SU-DHL-6 (cell line): Measurements from ENCODE around the gene STRN3.

Experiments
- H2AFZ ChIP-seq: fragments of 200-600 bp; sonication (generic); 2 replicates; pipeline ENCODE4 v1.6.1; 2014; ENCODE audit warnings: low read depth, mild to moderate bottlenecking, moderate library complexity, mixed read lengths, antibody characterized with exemption, low read length; ENCODE audit not compliant: severe bottlenecking
- H3F3A ChIP-seq: fragments of 200-600 bp; shearing (Covaris generic); 2 replicates; pipeline ENCODE4 v1.6.0; 2016; ENCODE audit warnings: antibody characterized with exemption, mild to moderate bottlenecking; ENCODE audit not compliant: insufficient read depth
- H3K27ac ChIP-seq: fragments of 200-600 bp; sonication (generic); 2 replicates; pipeline ENCODE4 v1.5.1; 2016; ENCODE audit warnings: low read depth, mild to moderate bottlenecking, low read length, moderate library complexity, mixed read lengths
- H3K27me3 ChIP-seq: fragments of 200-600 bp; sonication (generic), shearing (Covaris generic); 2 replicates; pipeline ENCODE4 v1.6.0; 2014; ENCODE audit warnings: mild to moderate bottlenecking, low read length
- H3K36me3 ChIP-seq: fragments of 200-600 bp; sonication (generic); 2 replicates; pipeline ENCODE4 v1.6.1; 2014; ENCODE audit warnings: mild to moderate bottlenecking, low read length, mixed read lengths
- H3K4me2 ChIP-seq: fragments of 300-600, 200-600 bp; shearing (Covaris generic), sonication (generic); 2 replicates; pipeline ENCODE4 v1.6.0; 2014; ENCODE audit warnings: low read length, low read depth, mild to moderate bottlenecking; ENCODE audit not compliant: poor library complexity, severe bottlenecking
- H3K4me3 ChIP-seq: fragments of 200-600 bp; sonication (generic); 2 replicates; pipeline ENCODE4 v1.5.1; 2014; ENCODE audit warnings: antibody characterized with exemption, low read length, mild to moderate bottlenecking, mixed read lengths; ENCODE audit not compliant: insufficient read depth, poor library complexity, severe bottlenecking
- H3K79me2 ChIP-seq: fragments of 200-600 bp; sonication (generic); 2 replicates; pipeline ENCODE4 v1.6.1; 2014; ENCODE audit warnings: mild to moderate bottlenecking, low read length, moderate library complexity; ENCODE audit not compliant: insufficient read depth
- H3K9ac ChIP-seq: fragments of 200-600 bp; sonication (generic); 2 replicates; pipeline ENCODE4 v1.7.0; 2014; ENCODE audit warnings: mild to moderate bottlenecking, low read length
- H3K9me2 ChIP-seq: fragments of 200-600 bp; sonication (generic); replicated peaks from 2 replicates; pipeline ENCODE4 v1.6.1; 2014; ENCODE audit warnings: low read length; ENCODE audit not compliant: insufficient read depth
- H3K9me3 ChIP-seq: fragments of 200-600 bp; sonication (generic); 2 replicates; pipeline ENCODE4 v1.6.1; 2014; ENCODE audit warnings: low read length, mixed read lengths; ENCODE audit not compliant: insufficient read depth
- H4K20me1 ChIP-seq: fragments of 200-600 bp; sonication (generic); 2 replicates; pipeline ENCODE4 v1.6.1; 2014; ENCODE audit warnings: low read depth, mild to moderate bottlenecking, antibody characterized with exemption, low read length, moderate library complexity, mixed read lengths
- EZH2phosphoT487 ChIP-seq: fragments of 200-600 bp; sonication (generic), shearing (Covaris generic); conservative IDR thresholded peaks from 2 replicates; pipeline ENCODE4 v1.6.1; 2018; ENCODE audit warnings: mild to moderate bottlenecking, antibody characterized with exemption, low read length, moderate library complexity, mixed read lengths
- TF ChIP-seq, protein P1 (sequence below): fragments of 200-600 bp; sonication (generic); IDR thresholded peaks from one replicate; pipeline ENCODE4 v1.5.1; 2017; ENCODE audit warnings: antibody characterized with exemption, mild to moderate bottlenecking, low read length, moderate library complexity; ENCODE audit not compliant: insufficient read depth, poor library complexity, severe bottlenecking

The STRN3 gene

DNA sequence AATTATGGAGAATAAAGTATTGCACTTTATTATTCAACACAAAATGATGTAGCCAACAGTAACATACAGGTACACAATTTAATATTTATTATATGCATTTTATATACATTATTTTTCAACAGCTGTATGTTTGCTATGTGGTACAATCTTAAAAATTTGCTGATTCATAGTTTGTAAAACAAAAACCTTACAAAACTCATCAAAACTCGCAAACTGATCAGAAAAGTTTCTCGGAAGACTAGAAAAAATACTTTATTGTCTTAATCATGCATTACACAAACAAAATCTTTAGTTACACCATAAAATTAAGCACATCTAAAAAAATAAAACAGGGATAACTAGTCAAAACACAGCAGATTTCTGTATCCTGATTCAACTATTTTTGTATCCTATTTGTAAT, 132.4 kb downstream of the STRN3 start:
- Histone ChIP-seq H2AFZ (no peak overlapping the region), H3K27me3 (no peaks in the 10 kb centered on the region), H4K20me1 (no peaks in the 10 kb centered on the region), H3K9me3 (no peaks in the 10 kb centered on the region), H3K9ac (no peak overlapping the region), H3K27ac (no peak overlapping the region), H3K9me2 (no peaks in the 10 kb centered on the region), H3K4me3 (no peak overlapping the region), H3K79me2 (no peaks in the 10 kb centered on the region), H3F3A (peaks cover 24% of the 10 kb centered on the region), H3K4me2 (no peak overlapping the region), H3K36me3 (peaks cover 31% of the 10 kb centered on the region)
- TF ChIP-seq, protein P1, sequence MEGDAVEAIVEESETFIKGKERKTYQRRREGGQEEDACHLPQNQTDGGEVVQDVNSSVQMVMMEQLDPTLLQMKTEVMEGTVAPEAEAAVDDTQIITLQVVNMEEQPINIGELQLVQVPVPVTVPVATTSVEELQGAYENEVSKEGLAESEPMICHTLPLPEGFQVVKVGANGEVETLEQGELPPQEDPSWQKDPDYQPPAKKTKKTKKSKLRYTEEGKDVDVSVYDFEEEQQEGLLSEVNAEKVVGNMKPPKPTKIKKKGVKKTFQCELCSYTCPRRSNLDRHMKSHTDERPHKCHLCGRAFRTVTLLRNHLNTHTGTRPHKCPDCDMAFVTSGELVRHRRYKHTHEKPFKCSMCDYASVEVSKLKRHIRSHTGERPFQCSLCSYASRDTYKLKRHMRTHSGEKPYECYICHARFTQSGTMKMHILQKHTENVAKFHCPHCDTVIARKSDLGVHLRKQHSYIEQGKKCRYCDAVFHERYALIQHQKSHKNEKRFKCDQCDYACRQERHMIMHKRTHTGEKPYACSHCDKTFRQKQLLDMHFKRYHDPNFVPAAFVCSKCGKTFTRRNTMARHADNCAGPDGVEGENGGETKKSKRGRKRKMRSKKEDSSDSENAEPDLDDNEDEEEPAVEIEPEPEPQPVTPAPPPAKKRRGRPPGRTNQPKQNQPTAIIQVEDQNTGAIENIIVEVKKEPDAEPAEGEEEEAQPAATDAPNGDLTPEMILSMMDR = no peak
- no peak for TF ChIP-seq EZH2phosphoT487

GRCh38 chr14:30889244-30889594, 137.0 kb downstream of the STRN3 start:
- Histone ChIP-seq H3K79me2 (no peaks in the 10 kb centered on the region), H3K4me3 (no peak overlapping the region), H3K9me3 (no peaks in the 10 kb centered on the region), H3F3A (peaks cover 16% of the 10 kb centered on the region; the same call in 1 of the 2 replicates), H4K20me1 (no peaks in the 10 kb centered on the region), H3K36me3 (peaks cover 26% of the 10 kb centered on the region), H3K9me2 (no peaks in the 10 kb centered on the region), H3K4me2 (no peak overlapping the region), H3K27me3 (no peaks in the 10 kb centered on the region), H3K9ac (no peak overlapping the region), H3K27ac (no peak overlapping the region), H2AFZ (no peak overlapping the region)
- TF ChIP-seq, protein P1 = no peak
- no peak for TF ChIP-seq EZH2phosphoT487

DNA sequence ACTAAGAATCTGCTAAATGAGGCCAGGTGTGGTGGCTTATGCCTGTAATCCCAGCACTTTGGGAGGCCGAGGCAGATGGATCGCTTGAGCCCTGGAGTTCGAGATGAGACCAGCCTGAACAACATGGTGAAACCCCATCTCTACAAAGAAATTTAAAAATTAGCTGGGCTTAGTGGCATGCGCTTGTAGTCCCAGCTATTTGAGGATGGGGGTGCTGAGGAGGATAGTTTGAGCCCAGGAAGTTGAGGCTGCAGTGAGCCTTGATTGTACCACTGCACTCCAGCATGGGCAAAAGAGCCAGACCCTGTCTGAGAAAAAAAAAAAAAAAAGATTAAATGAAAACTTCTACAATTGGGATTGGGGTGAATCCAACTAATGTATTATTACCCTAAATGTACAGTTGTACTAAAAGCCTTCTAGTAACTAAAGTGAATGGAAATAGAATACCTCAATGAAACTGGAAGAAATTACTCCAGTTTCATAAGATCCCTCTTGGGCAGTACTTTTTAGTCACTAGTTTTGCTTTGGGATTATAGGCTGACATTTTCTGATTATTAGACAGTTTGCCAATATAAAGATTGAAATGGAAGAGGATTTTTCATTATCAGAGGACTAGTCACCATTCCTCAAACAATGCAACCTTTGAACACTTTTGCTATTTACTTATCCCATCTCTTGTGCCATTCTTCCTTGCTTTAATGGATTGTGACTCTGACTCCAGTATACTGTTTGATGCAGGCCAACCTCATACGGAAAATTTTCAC, 137.5 kb downstream of the STRN3 start:
- no peaks in the 10 kb centered on the region for H3K9me3 ChIP-seq
- no peaks in the 10 kb centered on the region for H3K27me3 ChIP-seq
- H2AFZ ChIP-seq = no peak overlapping the region
- no peaks in the 10 kb centered on the region for H3K79me2 ChIP-seq
- no peak overlapping the region for H3K4me2 ChIP-seq
- no peak overlapping the region for H3K9ac ChIP-seq
- no peak for TF ChIP-seq EZH2phosphoT487
- TF ChIP-seq, protein P1 = no peak
- no peaks in the 10 kb centered on the region for H4K20me1 ChIP-seq
- H3K36me3 ChIP-seq = peaks cover 20% of the 10 kb centered on the region
- no peaks in the 10 kb centered on the region for H3K9me2 ChIP-seq
- H3F3A ChIP-seq = peaks cover 11% of the 10 kb centered on the region; the same call in 1 of the 2 replicates
- no peak overlapping the region for H3K27ac ChIP-seq
- no peak overlapping the region for H3K4me3 ChIP-seq
